ENCODE measurements around the gene SPANXN5.
"Not testable (repeated sequence)": the region's sequence is repeated elsewhere in the genome, so short reads cannot be mapped to it uniquely, and the experiment has no call there.

The SPANXN5 gene, protein sequence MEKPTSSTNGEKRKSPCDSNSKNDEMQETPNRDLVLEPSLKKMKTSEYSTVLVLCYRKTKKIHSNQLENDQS

GRCh38 chrX:52797327-52797726 lies at the start of gene SPANXN5:
SPANXN5 (minus strand) TSS chrX:52797427; CDS start chrX:52797348, 79 bp downstream.
- not testable (repeated sequence) for DNase-seq

DNA sequence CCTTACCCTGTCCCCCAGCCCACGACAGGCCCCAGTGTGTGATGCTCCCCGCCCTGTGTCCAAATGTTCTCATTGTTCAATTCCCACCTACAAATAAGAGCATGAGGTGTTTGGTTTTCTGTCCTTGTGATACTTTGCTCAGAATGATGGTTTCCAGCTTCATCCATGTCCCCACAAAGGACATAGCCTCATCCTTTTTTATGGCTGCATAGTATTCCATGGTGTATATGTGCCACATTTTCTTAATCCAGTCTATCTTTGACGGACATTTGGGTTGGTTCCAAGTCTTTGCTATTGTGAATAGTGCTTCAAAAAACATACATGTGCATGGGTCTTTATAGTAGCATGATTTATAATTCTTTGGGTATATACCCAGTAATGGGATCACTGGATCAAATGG lies 46.4 kb upstream of the SPANXN5 start:
- not testable (repeated sequence) for DNase-seq

GRCh38 chrX:52839137-52839536 lies 41.9 kb upstream of the SPANXN5 start:
- DNase-seq: no peak

GRCh38 chrX:52830551-52830950 lies 33.3 kb upstream of the SPANXN5 start:
- DNase-seq: no peak

DNA sequence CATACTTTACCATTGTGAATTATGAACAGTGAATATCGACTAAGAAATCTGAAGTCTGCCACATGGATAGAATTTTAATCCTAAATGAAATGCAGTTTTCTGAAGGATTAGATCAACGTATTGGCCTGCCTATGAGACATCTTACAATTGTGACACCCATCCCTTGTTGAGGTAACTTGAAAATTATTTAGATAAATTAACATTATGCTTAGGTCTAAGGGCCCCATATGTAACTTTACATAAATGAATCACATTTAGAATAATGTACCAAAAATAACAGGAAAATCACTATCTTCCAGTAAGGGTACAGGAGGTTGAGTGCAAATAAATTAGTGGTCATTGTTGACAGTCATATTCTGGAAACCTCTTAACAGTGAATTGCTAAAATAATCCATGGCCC lies 27.4 kb upstream of the SPANXN5 start:
- DNase-seq: no peak

DNA sequence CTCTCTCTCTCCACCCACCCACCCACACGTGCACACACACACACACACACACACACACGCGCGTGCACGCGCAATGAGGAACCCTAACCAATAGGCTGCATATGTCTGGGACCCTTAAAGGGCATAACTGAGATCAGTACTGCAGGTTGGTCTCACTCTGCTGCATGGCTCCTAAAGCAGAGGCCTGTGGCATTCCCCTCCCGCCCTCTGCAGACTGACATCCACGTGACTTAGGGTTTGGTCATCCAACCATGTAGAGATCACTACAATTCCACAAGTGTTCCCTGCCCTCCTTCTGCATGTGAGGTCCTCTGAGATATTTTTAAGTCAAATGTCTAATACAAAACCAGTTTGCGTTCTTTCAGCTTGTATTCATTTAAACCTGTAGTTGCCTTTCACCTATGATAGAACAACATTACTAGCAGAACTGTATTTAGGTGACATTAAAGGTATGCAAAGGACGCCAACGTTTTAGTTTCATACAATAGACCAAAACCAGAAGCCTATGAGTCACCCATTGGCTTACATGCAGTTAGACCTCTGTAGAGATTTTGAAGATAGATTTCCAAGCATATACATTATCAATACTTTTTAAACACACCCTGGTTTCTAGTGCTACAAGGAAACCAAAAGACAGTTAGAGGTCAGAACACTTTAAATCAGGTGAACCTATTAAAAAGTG lies 24.0 kb upstream of the SPANXN5 start:
- DNase-seq: no peak

DNA sequence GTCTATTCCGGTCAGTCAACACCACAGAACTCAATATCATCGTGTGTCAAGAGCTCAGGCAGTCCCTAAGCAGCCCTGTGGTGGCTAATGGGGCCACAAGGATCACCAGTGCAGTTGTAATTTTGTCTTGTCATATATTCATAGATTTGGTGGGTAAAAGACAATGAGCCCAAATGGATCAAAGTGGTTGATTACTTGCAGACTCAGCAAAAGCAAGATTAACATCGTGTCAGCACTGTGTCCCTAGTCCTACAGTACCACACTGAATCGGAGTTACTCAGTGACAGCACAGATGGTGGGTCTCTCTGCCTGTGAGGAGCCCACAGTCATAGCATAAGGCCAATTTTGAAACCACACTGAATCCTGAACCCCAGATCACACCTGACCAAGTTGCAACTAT lies 22.6 kb upstream of the SPANXN5 start:
- DNase-seq: no peak

DNA sequence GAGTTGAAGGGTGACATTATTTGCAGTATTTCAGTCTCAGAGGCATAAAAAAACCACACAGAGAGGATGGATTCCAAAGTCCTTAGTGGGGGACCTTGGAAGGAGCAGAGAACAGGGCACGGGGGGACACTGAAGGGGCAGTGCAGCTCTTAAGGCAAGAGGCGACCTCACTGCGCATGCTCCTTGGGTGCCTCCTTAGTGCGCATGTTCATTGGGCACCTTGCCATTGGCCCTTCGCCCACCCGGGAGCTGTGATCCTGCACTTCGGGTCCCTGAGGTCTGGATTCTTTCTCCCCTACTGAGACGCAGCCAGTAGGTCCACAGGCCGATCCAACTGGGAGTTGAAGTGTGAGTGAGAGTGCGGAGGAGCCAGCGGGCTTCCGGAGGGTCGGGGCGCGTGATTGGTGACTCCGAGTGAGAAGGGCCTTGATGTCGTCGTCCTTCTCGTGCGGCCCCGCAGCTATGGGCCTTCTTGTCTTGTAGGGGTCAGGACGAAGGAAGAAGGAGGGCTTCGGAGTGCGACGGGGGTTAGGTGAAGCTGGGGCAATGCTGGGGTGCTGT lies 13.9 kb upstream of the SPANXN5 start, which contains the start of gene XAGE5:
TSS of gene XAGE5 (plus strand) at position 223 of the 561 bp plus-strand sequence. CDS start 1,280 bp downstream, outside the sequence.
- no peak for DNase-seq

DNA sequence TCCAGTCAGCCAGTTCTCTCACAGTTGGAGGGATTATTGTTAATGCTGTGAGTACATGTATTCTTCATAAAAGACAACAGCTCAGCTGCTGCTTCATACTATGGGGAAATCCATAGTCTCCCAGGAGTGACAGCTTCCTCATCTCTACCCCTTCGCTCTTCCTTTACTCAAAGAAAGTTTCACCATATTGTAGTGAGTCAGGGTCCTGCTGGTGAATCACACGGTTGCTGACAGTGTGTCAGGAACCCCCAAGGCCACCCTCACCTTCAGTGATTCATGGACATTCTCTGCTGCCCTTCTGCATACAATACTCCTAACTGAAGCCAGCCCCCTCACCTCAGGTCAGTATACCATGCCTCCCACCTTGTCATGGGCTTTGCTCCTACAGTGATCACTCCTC lies 7.6 kb upstream of the SPANXN5 start:
- not testable (repeated sequence) for DNase-seq

GRCh38 chrX:52773504-52773903 lies 23.7 kb downstream of the SPANXN5 start:
- not testable (repeated sequence) for DNase-seq

- not testable (repeated sequence) for DNase-seq
Measured at GRCh38 chrX:52765983-52766382, 31.2 kb downstream of the SPANXN5 start.

DNA sequence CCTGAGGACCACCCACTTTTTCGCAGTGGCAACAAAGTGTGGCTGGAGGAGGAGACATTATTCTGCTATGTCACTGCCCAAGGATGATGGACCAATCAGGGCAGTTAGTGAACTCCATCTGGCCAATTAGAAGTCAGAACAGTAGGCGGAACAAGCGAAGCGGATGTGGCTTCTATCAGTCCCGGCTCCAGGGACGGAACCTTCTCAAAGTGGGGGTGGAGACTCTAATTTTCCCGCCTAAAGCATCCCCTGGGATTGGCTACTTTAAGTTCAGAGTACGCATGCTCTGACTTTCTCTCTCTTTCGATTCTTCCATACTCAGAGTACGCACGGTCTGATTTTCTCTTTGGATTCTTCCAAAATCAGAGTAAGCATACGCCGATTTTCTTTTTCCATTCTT lies 46.3 kb downstream of the SPANXN5 start, which contains the start of gene SSX2B:
TSS of gene SSX2B (plus strand) at position 301 of the 400 bp plus-strand sequence. CDS start 1,429 bp downstream, outside the sequence.
- DNase-seq: not testable (repeated sequence)
